ENCODE data around the gene FDXACB1.
"Not testable (repeated sequence)": the region's sequence is repeated elsewhere in the genome, so short reads cannot be mapped to it uniquely, and the experiment has no call there.

FDXACB1 gene

DNA sequence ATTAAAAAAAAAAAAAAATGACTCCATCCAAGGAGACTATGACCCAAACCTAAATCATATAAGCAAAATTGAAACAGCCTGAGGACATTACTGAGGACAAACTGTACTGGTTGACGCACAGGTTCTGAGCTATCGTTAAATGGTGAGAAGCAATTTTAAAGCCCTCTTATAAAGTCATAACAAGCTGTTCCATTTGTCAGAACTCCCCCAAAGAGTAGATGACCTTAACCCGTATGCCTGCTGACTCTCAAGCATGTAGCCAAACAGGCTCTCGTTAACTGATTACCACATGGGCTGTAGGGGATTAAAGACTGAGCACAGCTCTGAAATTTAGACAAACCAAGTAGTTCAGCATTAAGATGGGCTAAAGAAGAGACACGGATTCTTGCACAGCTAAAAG, 30.4 kb upstream of the FDXACB1 start:
- no peak for DNase-seq

DNA sequence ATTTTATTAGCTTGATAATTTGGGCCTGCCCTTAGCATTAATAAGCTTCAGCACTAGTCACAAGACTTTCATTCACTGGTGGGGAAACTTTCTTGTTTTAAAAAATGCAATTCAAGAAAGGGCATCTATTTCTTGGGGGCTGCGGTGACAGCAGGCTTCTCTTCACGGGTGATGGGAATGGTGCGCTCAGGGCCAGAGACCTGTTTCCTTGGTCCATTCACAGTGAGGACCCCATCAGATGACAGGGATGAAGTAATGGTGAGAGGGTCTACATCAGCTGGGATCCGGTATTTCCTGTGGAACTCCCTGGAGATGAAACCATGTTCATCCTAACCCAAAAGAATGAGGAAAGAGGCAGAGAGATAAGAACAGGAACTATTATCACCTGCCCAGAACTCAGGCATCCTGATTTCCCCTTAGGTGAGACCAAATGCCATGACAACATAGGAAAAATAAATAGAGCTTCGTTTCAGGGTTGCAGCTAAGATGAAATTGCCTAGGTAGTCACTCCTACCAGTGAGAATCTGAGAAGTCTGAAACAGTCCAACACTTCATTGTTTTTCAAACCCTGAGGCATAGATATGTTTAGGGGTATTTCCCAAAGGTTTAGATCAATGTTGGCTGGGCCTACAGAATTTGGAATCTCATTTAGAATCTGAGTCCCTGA, 29.8 kb upstream of the FDXACB1 start:
- no peak for DNase-seq

DNA sequence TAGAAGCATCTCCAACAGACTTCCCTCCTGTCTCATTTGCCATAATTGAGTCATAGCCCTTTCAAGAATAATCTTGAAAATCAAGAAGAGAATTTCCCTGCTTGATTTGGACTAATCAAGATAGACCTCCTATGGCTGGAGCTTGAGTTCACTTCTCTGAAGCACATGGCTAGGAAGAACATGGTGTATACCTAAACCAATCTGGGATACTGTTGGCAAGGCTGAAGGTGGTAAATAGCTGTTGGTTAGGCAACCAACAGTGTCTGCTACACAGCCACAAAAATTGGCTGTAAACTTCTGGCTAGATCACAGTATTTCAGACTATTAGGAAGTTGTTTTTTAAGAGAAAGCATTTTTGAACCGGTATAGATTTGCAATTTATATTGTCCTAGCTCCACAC, 27.7 kb upstream of the FDXACB1 start:
- DNase-seq = no peak

DNA sequence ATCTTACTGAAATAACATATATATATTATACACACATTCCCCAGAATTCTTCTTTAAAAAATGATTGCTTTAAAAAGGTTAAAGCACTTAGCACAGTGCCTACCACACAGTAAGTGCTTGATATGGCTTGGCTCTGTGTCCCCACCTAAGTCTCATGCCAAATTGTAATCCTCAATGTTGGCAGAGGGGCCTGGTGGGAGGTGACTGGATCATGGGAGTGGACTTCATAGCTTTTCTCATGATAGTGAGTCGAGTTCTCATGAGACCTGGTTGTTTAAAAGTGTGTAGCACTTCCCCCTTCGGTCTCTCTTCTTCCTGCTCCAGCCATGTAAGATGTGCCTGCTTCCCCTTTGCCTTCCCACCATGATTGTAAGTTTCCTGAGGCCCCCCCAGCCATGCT, 26.4 kb upstream of the FDXACB1 start:
- DNase-seq = peak; percentile 86

DNA sequence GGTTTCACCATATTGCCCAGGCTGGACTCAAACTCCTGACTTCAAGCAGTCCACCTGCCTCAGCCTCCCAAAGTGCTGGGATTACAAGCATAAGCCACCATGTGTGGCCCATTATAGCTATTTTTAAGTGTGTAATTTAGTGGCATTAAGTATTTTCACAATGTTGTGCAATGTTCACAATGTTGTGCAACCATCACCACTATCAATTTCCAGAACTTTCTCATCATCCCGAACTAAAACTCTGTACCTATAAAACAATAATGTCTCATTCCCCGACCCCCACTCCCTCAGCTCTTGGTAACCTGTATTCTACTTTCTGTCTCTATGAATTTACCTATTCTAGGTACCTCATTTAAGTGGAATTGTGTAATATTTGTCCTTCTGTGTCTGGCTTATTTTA, 7.9 kb upstream of the FDXACB1 start:
- DNase-seq = no peak

DNA sequence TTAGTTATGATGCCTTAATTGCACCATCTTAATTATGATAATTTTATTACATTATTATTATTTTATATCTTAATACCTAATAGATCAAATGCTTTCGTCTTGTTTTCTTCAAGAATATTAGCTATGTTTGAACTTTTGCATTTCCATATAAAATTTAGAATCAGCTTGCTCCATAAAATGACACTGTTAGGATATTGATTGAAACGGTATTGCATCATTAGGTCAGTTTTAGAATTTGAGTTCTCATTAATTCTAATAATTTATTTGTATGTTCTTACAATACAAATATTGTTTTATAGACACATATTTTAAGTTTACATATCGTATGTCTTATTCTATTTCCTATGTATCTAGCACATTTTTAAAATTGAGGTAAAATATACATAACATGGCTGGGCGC, 7.1 kb upstream of the FDXACB1 start:
- DNase-seq = no peak

GRCh38 chr11:111885053-111885452, 6.1 kb upstream of the FDXACB1 start:
- not testable (repeated sequence) for DNase-seq

DNA sequence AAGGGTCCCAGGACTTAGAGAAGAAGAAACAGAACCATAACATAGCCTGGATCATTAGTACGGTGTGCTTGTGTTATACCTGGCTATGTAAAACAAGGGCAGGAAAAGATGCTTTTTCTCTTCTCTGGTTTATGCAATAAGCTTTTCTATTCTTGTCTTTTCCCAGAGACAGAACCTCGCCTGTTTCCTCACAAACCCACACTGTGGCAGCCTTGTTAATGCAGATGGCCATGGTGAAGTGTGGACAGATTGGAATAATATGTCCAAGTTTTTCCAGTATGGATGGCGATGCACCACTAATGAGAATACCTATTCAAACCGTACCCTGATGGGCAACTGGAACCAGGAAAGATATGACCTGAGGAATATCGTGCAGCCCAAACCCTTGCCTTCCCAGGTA, 3.2 kb upstream of the FDXACB1 start:
- no peak for DNase-seq

GRCh38 chr11:111879637-111879960, 634 bp upstream of the FDXACB1 start:
- no peak for DNase-seq

GRCh38 chr11:111878385-111878848, 548 bp downstream of the FDXACB1 start:
- peak; percentile 51 for DNase-seq

DNA sequence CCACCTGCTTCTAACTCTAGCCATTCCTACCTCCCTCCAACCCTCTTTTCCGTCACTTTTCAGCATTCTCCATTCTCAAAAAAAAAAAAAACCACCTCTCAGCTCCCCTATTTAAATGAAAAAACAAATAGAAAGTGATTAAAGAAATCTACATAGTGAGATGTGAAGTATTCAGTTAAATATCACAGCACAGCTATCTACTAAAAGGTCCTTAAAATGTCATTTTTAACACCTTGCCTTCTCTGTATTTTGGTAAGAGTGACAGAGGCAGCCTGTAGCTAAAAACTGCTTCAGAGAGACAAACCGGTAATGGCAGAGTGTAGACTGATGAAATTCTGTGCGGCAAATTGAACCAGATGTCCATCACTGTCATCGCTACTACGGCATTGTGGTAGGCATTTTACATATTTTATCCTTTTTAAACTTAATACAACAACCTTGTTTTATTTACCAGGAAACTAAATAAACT, 7.2 kb downstream of the FDXACB1 start:
- peak; percentile 2 for DNase-seq

- DNase-seq = peak; percentile 87
Measured at GRCh38 chr11:111870886-111871692, 7.9 kb downstream of the FDXACB1 start, which contains the start of gene ALG9. ALG9 (minus strand) TSS chr11:111871581; CDS start chr11:111871482, 99 bp downstream.

DNA sequence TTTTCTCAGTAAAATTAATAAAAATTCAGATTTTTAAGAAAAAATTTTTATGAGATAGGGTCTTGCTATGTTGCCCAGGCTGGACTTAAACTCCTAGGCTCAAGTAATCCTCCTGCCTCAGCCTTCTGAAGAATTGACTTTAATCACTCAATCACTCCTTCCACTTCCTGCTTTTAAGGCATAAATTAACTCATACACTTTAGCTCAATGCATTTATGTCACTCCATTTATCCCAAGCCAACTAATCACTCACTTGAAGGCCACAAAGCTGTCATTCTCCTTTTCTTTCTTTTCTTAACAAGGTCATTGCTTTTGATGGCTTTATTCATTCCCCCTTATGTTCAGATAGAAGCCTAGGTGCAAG, 8.5 kb downstream of the FDXACB1 start:
- no peak for DNase-seq

DNA sequence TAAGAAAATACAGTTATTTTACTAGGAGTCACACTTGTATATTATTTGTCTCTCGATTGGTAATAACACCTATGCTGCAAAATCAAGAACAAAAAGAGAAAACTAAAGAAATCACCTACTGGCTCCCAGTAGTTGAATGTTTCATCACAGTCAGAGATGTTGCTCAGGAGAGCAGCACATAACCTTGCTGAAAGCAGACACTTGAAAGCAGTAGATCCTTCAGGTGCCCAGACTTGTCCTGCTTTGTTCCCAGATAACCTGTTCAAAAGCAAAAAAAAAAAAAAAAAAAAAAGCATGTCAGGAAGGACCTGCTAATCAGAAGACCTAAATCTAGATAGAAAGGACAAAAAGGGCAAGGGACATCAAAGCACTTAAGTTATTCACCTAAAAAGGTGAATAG, 8.9 kb downstream of the FDXACB1 start:
- no peak for DNase-seq

DNA sequence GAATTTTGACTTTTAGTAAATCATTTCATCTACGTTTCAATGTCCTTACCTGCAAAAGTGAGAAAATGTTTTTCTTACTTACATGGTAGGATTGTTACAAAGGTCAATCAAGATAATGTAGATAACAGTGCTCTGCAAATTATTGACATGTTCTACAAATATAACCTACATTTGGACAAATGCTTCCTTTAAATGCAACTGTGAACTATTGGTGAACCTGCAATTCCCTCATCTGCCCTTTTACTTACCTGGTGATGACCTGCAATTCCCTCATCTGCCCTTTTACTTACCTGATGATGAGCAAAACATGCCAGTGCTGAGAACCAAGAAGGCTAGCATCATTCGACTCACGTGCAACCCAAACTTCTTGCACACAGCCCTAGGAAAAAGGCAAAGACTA, 18.7 kb downstream of the FDXACB1 start:
- DNase-seq = no peak

DNA sequence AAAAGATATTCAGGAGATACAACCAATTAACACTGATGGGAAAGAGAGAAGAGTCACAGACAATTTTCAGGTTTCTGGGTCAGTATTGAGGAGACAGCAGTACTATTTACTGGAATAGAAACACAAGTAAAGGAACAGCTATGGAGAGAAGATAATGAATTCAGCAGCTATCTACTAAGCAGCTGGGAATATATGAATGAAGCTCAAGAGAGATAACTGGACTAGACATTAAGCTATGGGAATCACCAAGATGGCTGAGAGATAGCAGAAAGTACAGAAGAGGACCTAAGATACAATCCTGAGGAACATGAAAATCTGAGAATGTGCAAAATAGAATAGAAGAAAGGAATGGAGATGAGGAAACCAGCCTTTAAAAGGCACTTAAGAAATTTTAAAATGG, 23.5 kb downstream of the FDXACB1 start:
- DNase-seq = no peak

DNA sequence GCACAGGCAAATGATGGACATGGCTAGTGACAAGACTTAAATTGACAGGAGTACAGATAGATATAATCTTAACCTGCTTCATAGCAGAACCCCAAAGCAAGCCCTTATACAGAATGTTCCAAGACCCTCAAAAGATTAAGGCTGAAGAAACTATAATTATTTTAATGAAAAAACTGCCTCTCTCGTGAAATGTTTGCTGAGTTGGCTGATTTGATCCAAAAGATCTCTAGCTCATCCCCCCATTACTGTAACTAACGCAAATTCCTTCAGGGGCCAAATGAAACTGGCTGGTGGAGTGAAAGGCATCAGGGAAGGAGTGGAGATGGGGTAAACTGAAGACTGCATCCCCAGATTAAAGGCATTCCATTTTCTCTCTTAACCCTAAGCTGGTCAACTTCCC, 26.9 kb downstream of the FDXACB1 start:
- DNase-seq = no peak

- DNase-seq = peak; percentile 10
Measured at GRCh38 chr11:111851636-111852035, 27.3 kb downstream of the FDXACB1 start.

- DNase-seq = no peak
Measured at GRCh38 chr11:111851067-111851466, 27.9 kb downstream of the FDXACB1 start.

- no peak for DNase-seq
Measured at GRCh38 chr11:111849631-111850030, 29.3 kb downstream of the FDXACB1 start.

DNA sequence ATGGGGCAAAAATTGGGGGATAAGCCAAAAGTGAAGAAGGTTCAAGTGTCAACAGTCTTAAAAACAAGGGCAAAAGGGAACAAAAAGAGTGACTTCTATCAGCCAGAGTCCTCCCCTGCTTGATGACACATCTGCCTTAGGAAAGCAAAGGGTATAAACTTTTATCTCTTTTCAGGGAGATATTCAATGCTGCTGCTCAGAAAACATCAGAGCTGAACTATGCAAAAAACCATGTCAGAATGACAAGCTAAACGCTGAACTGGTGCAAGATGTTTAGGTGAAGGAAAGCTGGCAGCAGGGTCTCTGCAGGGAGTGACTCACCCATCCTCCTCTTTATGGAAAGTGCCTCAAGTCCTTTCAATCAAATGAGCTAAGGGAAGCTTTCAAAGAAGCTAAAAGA, 32.3 kb downstream of the FDXACB1 start:
- DNase-seq = peak; percentile 34

DNA sequence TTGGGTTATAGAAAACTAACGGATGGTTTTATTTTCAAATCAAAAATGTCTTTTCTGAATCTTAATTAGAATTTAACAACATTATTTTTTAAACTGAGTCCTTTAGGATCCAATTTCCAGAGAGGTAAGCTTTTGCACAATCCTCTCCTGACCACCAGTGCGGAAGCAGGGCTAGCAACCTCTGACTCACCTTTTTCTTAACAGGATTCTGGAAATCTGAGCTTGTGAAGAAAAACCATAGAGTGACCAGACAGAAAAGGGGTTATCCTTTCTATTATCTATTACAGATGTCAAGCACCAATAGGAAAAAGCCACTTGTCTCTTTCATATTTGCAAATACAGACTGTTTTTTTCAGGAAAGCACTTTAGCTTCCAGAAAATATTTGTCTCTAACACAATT, 32.9 kb downstream of the FDXACB1 start:
- DNase-seq = no peak

GRCh38 chr11:111845276-111846028, 33.5 kb downstream of the FDXACB1 start:
- no peak for DNase-seq
